Liver (tissue), 3 donors: ENCODE results near the gene CPT1B.

Source experiments
- EGR1 ChIP-seq, 2 donors: IDR thresholded peaks; 2 replicates each; pipeline ENCODE4 v1.6.1; 2016 to 2018; ENCODE audit warnings: antibody characterized with exemption in 2 of 2, low read depth in 2 of 2
- HNF4G ChIP-seq: IDR thresholded peaks from 2 replicates; pipeline ENCODE4 v1.6.1; 2016; ENCODE audit warnings: antibody characterized with exemption
- NR2F2 ChIP-seq: IDR thresholded peaks from 2 replicates; pipeline ENCODE4 v1.6.1; 2016; ENCODE audit warnings: antibody characterized with exemption
- RXRA ChIP-seq, 2 donors: IDR thresholded peaks; 2 replicates each; pipeline ENCODE4 v1.6.1; 2017 to 2018; ENCODE audit warnings: antibody characterized with exemption in 2 of 2, mild to moderate bottlenecking in 1 of 2
- SP1 ChIP-seq: IDR thresholded peaks from 2 replicates; pipeline ENCODE4 v1.6.1; 2018; ENCODE audit warnings: antibody characterized with exemption, mild to moderate bottlenecking
- TAF1 ChIP-seq: conservative IDR thresholded peaks from 2 replicates; pipeline ENCODE4 v1.6.1; 2016; ENCODE audit warnings: antibody characterized with exemption, mild to moderate bottlenecking
- YY1 ChIP-seq: IDR thresholded peaks from 2 replicates; pipeline ENCODE4 v1.6.1; 2016; ENCODE audit warnings: antibody characterized with exemption, mild to moderate bottlenecking
- TF ChIP-seq, protein P1 (sequence below): fragments of 150-350 bp; IDR thresholded peaks from 2 replicates; pipeline ENCODE4 v1.5.1; 2017; ENCODE audit warnings: improper control_type of control experiment, low read depth, low read length; ENCODE audit not compliant: missing input control
- TF ChIP-seq, protein P2 (sequence below): IDR thresholded peaks from 2 replicates; pipeline ENCODE4 v1.6.1; 2016; ENCODE audit warnings: antibody characterized with exemption
- donor health status: healthy.
- donor health status: healthy.

DNA sequence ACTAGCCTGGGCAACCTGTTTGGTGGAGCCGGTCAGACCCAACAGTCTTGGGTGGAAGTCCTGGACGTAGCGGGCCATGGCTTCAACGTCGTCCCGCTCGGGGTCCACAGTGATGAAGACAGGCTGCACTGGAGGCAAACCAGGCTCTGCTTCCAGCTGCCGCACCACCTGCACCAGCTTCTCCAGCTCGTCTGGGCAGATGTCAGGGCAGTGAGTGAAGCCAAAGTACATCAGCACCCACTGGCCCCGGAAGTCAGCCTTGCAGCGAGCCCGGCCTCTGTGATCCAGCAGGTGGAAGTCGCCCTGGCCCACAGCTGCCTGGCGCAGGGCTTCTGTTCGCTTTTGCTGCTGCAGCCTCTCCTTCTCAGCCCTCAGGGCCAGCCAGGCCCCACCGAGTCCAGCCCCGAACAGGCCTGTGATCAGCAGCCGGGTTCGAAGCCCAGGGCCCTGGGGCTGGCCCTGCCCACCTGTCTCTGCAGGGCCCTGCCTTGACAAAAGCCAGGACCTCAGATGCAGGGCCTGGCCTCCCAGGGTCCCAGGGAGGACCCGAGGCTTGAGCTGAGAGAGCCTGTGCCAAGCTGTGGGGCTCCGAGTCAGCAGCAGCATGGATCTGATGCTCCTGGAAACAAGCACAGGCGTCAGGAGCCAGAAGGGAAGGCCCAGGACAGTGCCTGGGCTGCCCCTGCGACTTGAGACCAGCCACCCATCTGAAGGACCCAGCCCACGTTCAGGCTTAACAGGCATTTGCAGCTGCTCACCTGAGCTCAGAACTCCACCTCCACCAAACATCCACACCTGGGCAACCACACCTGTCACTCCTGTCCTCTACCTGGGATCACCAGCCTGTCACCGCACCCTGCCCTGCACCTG is 54.2 kb downstream of the CPT1B start:
- TF ChIP-seq TAF1: no peak
- no peak for TF ChIP-seq YY1
- TF ChIP-seq, protein P1, sequence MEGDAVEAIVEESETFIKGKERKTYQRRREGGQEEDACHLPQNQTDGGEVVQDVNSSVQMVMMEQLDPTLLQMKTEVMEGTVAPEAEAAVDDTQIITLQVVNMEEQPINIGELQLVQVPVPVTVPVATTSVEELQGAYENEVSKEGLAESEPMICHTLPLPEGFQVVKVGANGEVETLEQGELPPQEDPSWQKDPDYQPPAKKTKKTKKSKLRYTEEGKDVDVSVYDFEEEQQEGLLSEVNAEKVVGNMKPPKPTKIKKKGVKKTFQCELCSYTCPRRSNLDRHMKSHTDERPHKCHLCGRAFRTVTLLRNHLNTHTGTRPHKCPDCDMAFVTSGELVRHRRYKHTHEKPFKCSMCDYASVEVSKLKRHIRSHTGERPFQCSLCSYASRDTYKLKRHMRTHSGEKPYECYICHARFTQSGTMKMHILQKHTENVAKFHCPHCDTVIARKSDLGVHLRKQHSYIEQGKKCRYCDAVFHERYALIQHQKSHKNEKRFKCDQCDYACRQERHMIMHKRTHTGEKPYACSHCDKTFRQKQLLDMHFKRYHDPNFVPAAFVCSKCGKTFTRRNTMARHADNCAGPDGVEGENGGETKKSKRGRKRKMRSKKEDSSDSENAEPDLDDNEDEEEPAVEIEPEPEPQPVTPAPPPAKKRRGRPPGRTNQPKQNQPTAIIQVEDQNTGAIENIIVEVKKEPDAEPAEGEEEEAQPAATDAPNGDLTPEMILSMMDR: no peak
- no peak for TF ChIP-seq NR2F2
- no peak for TF ChIP-seq HNF4G
- TF ChIP-seq, protein P2, sequence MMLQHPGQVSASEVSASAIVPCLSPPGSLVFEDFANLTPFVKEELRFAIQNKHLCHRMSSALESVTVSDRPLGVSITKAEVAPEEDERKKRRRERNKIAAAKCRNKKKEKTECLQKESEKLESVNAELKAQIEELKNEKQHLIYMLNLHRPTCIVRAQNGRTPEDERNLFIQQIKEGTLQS: no peak
- no peak for TF ChIP-seq SP1
- TF ChIP-seq RXRA (IDR thresholded peaks at IDR 0.05): no peak
- no peak for TF ChIP-seq EGR1 (IDR thresholded peaks at IDR 0.05; ENCODE audit: low read depth in 2 of 2)
